AG04449 (cell line): ENCODE measurements around the gene CADPS2.

Experiments
- CTCF ChIA-PET: fragments of 350-600 bp; formaldehyde crosslinking; extraction: SDS; loops from one replicate; lab custom pipeline; 2021; ENCODE audit warnings: antibody characterized with exemption; lab: Yijun Ruan, JAX
- POLR2A ChIA-PET: fragments of 400-600, 350-600 bp; formaldehyde crosslinking; extraction: SDS; loops from one replicate; lab custom pipeline; 2020; ENCODE audit warnings: antibody characterized with exemption, inconsistent platforms; lab: Yijun Ruan, JAX
- DNase-seq: peaks from one replicate; pipeline ENCODE4 v3.0.0-alpha.2; 2010; ENCODE audit warnings: low read depth, low spot score
- H3K4me3 ChIP-seq: 2 replicates; pipeline ENCODE4 v1.5.1; 2011; ENCODE audit warnings: low read depth, mild to moderate bottlenecking, control low read depth, low read length
- TF ChIP-seq, protein P1 (sequence below): IDR thresholded peaks from one replicate; pipeline ENCODE4 v1.5.1; 2011; ENCODE audit warnings: mild to moderate bottlenecking, moderate library complexity, low read length, control low read depth, inconsistent platforms; ENCODE audit not compliant: insufficient read depth; ENCODE audit errors: missing control alignments

CADPS2 gene

DNA sequence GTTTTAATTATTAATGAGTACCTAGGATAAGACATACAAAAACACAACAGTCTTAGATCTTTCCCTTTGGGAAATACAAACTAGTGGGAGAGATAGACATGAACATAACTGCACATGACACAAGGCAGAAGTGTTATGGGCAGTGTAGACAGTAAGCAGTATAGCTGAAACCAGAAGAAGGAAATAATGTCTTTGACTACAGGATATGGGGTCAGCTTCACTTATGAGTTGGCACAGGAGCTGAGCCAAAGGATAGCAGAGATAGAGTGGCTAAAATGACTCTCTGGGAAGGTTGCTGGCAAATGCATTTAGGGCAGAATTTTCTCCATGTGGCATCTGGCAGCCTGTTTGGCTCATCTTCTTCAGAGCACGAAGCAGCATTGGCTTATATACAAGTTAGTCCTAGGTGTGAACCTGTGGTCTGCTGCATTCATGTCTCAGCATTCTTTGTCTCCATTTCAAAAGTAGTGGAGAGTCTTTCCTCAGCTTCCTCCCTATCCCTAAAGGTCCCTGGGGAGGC lies 521.4 kb downstream of the CADPS2 start:
- no peak overlapping the region for H3K4me3 ChIP-seq
- POLR2A ChIA-PET = no interaction called here
- CTCF ChIA-PET = no interaction called here
- DNase-seq = no peak
- TF ChIP-seq, protein P1, sequence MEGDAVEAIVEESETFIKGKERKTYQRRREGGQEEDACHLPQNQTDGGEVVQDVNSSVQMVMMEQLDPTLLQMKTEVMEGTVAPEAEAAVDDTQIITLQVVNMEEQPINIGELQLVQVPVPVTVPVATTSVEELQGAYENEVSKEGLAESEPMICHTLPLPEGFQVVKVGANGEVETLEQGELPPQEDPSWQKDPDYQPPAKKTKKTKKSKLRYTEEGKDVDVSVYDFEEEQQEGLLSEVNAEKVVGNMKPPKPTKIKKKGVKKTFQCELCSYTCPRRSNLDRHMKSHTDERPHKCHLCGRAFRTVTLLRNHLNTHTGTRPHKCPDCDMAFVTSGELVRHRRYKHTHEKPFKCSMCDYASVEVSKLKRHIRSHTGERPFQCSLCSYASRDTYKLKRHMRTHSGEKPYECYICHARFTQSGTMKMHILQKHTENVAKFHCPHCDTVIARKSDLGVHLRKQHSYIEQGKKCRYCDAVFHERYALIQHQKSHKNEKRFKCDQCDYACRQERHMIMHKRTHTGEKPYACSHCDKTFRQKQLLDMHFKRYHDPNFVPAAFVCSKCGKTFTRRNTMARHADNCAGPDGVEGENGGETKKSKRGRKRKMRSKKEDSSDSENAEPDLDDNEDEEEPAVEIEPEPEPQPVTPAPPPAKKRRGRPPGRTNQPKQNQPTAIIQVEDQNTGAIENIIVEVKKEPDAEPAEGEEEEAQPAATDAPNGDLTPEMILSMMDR = no peak

DNA sequence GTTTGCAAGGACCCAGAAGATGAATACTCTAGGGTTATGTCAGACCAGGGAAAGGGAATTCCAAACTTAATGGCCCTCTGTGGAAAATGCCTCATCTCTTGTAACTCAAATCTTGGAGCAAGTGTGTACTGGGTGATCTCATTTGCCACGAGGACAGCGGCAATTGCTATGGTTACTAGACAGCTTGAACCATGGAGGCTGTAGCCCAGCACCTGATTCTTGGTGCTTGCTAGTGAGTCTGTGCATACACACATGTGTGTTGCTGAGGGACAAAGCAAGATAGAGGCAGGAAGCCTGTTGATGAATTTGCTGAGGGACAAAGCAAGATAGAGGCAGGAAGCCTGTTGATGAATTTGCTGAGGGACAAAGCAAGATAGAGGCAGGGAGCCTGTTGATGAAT lies 523.1 kb downstream of the CADPS2 start:
- POLR2A ChIA-PET = no interaction called here
- H3K4me3 ChIP-seq = no peak overlapping the region
- TF ChIP-seq, protein P1 = no peak
- no peak for DNase-seq
- CTCF ChIA-PET = no interaction called here

DNA sequence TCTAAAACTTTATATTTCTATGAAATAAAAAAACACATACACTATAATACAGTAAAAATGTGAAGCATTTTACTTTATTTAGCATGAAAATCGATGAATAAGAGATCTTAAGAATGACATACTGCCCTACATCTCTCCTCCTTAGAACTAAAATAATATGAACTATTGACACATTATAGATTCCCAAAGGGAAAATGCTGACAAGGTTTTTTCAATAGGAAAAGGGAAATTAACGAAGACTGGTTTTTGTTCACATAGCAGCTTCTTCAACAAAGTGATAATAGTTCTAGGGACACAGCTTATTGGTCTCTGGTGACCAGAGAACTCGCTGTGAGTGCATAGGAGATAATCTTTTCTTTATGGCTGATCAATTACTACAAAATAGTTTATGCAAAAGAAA lies 523.8 kb downstream of the CADPS2 start:
- DNase-seq = no peak
- ChIA-PET POLR2A (no interaction called here), CTCF (no interaction called here)
- TF ChIP-seq, protein P1 = no peak
- no peak overlapping the region for H3K4me3 ChIP-seq

DNA sequence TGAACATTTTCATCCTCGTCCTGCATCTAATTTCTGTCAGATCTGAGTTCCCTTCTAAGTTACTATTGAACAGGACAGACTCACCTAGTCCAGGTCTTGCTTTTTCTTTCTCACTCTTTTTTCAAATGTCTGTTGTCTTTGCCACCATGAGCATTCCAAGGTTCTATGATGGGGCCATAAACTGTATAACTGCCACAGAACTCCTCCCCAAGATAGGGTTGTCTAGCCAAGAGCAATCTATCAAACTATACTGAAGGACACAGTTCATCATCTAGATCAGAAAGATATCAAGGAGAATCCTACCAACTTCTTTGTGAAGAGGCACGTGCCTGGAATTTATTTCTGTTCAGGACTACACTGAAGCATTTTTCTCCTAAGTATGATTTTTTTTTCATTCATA lies 531.6 kb downstream of the CADPS2 start:
- TF ChIP-seq, protein P1 = no peak
- CTCF ChIA-PET = no interaction called here
- no peak overlapping the region for H3K4me3 ChIP-seq
- no peak for DNase-seq
- POLR2A ChIA-PET = no interaction called here

DNA sequence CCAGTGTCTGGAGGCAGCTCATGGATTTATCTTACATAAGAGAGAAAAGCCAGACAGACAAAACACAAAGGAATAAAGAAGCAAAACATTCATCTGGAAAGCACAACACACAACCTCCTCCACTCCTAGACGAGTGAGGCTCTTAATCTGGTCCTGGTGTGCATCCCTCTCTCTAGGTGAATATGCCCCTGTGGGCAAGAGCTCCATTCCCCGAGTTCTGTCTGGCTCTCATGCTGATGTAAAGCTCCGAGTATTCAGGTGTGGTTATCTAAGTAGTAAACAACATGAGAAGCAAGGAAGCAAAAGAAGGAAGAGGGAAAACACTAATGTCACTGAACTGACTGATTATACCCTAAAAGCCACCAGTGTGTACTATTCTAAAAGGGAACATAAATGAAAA lies 533.8 kb downstream of the CADPS2 start:
- DNase-seq = no peak
- TF ChIP-seq, protein P1 = no peak
- H3K4me3 ChIP-seq = no peak overlapping the region
- ChIA-PET CTCF (no interaction called here), POLR2A (no interaction called here)

DNA sequence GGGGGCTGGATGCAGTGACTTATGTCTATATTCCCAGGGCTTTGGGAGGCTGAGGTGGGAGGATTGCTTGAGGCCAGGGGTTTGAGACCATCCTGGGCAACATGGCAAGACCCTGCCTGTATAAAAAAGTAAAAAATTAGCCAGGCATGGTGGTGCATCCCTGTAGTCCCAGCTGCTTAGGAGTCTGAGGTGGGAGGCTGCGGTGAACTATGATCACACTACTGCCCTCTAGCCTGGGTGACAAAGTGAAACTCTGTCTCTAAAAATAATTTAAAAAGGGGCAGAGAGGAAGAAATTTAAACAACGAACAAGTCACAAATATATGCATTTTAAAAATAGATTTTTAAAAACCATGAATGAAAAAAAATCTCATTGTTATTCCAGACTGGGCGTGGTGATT lies 535.6 kb downstream of the CADPS2 start:
- no peak overlapping the region for H3K4me3 ChIP-seq
- CTCF ChIA-PET = no interaction called here
- TF ChIP-seq, protein P1 = no peak
- DNase-seq = no peak
- POLR2A ChIA-PET = no interaction called here

DNA sequence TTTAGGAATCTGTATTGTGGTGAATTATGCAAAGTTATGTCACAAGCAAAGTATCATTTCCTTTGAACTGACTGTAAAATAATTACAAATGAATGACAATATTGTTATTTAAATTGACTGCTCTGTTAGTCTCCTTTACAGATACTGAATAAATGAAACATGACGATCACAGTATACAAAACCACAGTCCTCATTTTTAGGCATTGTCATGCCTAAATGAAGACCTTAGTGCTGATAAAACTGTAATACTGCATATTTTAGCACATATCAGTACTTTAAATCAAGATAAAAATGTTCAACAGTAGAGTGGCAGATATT lies 542.0 kb downstream of the CADPS2 start:
- TF ChIP-seq, protein P1 = no peak
- no peak overlapping the region for H3K4me3 ChIP-seq
- DNase-seq = no peak
- ChIA-PET POLR2A (no interaction called here), CTCF (no interaction called here)
